IPS-11a (cell line): ENCODE data around the gene ZNF687.

ENCODE experiments used
- H3K4me3 ChIP-seq: one replicate; pipeline ENCODE4 v1.5.1; 2013; ENCODE audit warnings: low read depth, low read length, control low read depth

Gene ZNF687

DNA sequence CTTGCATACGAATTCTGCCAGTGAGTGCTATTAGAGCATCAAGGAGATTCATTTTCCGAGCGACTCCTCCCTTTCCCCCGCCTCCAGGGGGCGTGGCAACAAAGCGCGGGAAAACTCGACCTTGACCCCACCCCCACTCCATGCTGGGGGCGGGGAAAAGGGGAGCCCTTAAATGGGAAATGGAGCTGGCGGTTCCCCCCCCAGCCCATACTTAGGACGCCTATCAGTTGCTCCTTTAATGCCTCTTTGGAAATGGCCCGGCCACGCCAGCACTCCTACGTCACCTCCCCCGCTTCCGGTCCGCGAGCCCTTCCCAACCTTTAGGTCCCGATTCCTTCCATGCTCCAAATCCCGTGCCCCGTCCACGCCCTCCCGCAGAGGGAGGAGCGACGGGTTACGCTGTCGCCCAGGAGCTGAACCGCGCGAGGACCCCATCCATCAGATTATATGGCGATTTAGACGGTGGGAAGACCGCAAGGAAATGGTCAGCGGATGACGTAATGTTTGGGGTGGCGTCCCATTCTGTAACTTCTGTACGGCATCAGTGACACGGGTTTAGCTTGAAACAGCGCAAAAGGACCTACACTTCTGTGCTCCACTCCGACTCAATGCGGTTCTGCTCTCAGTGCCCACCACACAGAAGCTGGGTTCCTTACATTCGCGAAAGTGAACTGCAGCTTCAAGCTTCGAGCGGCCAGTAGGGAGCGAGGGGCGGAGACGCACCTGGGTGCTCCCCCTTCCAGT lies 702 bp upstream of the ZNF687 start:
- H3K4me3 ChIP-seq, result peak overlapping the region; percentile 98

DNA sequence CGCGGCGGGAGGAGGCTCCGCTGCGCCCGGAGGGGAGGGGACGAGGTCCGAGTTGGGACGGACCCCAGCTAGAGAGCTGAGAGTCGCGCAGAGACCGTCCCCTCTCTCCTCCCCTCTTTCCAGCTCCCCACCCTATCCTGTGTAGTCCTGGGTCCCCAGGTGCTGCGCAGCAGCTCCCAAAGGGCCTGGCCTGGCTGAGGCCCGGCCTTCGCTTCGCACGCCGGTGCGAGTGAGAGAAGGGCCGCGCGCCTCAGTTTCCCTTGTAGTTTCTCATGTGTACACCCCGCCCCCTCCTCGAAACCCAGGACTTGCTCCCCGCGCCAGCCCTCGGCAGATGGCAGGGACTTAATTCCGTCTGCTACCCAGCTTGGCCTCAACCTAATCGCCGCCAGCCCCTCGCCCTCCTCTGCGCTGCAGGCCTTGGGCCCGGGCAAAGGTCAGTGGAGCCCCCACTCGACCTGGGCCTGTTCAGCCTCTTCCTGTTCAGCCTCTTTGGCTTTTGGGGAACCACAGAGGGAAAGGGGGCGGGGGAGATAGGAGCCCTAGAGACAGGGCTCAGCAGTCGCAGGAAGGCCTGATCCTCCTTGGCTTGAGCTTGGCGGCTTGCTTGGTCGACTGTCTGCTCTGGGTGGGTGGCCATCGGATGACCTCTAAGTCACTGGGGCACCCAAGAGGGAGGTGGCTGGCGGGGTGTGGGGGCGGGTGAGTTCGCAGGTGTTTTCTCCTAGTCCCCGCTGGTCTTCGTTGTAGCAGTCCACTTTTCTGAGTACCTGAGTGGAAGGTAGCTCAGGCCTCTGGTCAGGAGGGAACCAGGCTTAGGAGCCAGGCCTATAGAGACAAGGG lies 1.0 kb downstream of the ZNF687 start:
- H3K4me3 ChIP-seq, result peak overlapping the region; percentile 71

DNA sequence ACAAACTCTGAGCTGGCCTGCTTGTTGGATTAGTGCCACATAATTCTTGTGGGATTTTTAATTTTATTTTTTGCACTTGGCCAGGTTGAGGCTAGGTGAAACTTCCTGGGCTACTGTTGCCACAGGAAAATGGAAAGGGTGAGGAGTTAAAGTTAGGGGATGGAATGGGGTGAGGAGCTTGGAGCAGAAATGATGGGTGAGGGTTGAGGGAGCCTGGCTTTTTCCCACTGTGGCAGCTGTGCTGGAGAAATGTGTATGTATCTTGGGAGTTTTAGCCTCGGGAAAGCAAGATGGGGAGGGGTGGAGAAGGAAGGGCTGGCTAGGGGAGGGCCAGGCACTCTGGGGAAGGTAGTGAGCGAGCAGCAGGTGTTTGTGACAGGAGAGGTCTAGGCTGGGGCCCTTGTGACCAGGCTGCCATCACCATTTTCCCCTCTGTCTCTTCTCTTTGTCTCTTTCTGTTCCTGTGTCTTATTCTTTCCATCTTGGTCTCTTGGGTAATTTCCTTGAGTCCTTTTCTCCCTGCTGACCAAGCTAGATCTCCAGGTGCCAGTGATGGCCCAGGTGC lies 2.0 kb downstream of the ZNF687 start:
- no peak overlapping the region for H3K4me3 ChIP-seq

DNA sequence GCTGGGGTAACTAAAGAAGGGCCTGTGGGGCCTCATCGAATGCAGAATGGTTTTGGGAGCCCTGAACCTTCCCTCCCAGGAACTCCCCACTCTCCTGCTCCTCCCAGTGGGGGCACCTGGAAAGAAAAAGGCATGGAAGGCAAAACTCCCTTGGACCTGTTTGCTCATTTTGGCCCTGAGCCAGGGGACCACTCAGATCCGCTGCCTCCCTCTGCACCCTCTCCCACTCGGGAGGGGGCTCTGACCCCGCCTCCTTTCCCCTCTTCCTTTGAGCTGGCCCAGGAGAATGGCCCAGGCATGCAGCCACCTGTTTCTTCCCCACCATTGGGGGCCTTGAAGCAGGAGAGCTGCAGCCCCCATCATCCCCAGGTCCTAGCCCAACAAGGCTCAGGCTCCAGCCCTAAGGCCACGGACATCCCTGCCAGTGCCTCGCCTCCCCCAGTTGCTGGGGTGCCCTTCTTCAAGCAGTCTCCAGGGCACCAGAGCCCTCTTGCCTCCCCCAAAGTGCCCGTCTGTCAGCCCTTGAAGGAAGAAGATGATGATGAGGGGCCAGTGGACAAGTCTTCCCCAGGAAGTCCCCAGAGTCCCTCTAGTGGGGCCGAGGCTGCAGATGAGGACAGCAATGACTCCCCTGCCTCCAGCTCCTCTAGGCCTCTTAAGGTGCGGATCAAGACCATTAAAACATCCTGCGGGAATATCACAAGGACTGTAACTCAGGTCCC lies 4.7 kb downstream of the ZNF687 start:
- no peak overlapping the region for H3K4me3 ChIP-seq

DNA sequence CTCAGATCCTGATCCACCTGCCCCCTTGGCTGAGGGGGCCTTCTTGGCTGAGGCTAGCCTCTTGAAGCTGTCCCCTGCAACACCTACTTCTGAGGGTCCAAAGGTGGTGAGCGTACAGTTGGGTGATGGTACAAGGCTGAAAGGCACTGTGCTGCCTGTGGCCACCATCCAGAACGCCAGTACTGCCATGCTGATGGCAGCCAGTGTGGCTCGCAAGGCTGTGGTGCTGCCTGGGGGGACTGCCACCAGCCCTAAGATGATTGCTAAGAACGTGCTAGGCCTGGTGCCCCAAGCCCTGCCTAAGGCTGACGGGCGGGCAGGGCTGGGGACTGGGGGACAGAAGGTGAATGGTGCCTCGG lies 5.2 kb downstream of the ZNF687 start:
- no peak overlapping the region for H3K4me3 ChIP-seq

DNA sequence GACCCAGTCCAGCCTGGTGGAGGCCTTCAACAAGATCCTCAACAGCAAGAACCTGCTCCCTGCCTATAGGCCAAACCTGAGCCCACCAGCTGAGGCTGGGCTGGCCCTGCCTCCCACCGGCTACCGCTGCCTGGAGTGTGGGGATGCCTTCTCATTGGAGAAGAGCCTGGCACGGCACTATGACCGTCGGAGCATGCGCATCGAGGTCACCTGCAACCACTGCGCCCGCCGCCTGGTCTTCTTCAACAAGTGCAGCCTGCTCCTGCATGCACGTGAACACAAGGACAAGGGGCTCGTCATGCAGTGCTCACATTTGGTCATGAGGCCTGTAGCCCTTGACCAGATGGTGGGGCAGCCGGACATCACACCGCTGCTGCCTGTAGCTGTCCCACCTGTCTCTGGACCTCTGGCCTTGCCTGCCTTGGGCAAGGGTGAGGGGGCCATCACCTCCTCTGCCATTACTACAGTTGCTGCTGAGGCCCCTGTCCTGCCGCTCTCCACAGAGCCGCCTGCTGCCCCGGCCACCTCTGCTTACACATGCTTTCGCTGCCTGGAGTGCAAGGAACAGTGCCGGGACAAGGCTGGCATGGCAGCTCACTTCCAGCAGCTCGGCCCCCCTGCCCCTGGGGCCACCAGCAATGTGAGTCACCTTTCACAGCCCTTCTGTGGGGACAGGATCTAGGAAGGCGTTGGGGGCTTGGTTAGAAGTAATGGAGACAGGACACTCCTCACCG lies 5.8 kb downstream of the ZNF687 start:
- no peak overlapping the region for H3K4me3 ChIP-seq

DNA sequence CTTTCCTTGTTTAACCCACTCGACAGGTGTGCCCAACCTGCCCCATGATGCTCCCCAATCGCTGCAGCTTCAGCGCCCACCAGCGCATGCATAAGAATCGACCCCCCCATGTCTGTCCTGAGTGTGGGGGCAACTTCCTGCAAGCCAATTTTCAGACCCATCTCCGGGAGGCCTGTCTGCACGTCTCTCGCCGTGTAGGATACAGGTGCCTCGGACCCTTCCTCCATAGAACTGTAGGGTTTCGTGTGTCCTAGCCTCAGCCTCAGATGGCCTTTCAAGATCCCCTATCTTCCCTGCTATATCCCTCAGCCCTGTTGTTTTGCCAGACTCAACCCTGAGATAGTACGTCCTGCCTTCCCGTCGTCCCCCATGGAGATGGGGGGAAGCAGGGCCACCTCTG lies 6.4 kb downstream of the ZNF687 start:
- H3K4me3 ChIP-seq, result no peak overlapping the region

DNA sequence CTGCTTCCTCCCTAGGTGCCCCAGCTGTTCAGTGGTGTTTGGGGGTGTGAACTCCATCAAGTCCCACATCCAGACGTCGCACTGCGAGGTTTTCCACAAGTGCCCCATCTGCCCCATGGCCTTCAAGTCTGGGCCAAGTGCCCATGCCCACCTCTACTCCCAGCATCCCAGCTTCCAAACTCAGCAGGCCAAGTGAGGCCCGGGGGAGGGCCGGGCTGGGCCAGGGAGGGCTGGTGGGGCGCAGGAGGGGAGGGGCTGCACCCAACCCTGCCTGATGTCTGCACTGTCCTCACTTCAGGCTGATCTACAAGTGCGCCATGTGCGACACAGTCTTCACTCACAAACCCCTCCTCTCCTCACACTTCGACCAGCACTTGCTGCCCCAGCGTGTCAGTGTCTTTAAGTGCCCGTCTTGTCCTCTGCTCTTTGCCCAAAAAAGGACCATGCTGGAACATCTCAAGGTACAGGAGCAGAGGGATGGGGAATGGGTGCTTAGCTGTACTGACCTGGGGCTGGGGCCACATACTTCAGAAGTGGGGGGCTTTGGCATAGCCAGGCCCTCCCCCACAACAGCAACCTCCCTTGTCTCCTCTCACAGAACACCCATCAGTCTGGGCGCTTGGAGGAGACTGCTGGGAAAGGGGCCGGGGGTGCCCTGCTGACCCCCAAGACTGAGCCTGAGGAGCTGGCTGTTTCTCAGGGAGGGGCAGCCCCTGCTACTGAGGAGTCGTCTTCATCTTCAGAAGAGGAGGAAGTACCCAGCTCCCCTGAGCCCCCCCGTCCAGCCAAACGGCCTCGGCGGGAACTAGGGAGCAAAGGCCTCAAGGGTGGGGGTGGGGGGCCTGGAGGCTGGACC lies 7.2 kb downstream of the ZNF687 start:
- H3K4me3 ChIP-seq, result no peak overlapping the region

DNA sequence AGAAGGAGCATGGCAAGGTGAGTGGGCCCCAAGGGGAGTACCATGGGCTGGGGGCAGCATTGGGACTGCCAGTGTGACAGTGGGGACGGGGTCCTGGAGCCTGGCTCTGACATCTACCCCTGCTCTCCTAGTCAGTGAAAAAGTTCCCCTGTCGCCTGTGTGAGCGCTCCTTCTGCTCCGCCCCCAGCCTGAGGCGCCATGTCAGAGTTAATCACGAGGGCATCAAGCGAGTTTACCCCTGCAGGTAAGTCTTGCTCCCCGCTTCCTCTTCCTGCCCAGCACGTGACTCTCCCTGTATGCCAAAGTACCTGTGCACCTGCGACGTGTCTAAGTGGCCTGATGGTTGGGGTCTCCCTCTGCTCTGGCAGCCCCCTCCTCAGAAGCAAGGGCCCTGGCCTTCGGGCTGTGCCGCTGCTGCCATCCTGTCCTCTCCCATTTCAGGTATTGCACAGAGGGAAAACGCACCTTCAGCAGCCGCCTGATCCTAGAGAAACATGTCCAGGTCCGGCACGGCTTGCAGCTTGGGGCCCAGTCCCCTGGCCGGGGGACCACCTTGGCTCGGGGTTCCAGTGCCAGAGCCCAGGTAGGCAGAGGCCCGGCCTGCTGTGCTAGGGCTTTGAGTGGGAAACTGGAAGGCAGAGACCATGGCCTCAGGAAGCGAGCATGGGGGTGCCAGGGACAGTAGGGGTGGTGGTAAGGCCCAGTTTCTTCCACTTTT lies 8.1 kb downstream of the ZNF687 start:
- H3K4me3 ChIP-seq, result no peak overlapping the region

DNA sequence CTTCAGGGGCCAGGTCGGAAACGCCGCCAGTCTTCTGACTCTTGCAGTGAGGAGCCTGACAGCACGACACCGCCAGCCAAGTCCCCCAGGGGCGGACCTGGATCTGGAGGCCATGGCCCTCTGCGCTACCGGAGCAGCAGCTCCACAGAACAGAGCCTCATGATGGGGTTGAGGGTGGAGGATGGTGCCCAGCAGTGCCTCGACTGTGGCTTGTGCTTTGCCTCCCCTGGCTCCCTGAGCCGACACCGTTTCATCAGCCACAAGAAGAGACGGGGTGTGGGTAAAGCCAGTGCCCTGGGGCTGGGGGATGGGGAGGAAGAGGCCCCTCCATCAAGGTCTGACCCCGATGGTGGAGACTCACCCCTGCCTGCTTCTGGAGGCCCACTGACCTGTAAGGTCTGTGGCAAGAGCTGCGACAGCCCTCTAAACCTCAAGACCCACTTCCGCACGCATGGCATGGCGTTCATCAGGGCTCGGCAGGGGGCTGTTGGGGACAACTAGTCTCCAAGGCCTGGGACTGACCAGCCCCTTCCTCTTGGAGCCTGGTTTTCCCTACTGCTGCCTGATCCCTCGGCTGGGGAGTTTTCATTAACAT lies 8.7 kb downstream of the ZNF687 start:
- H3K4me3 ChIP-seq, result no peak overlapping the region

DNA sequence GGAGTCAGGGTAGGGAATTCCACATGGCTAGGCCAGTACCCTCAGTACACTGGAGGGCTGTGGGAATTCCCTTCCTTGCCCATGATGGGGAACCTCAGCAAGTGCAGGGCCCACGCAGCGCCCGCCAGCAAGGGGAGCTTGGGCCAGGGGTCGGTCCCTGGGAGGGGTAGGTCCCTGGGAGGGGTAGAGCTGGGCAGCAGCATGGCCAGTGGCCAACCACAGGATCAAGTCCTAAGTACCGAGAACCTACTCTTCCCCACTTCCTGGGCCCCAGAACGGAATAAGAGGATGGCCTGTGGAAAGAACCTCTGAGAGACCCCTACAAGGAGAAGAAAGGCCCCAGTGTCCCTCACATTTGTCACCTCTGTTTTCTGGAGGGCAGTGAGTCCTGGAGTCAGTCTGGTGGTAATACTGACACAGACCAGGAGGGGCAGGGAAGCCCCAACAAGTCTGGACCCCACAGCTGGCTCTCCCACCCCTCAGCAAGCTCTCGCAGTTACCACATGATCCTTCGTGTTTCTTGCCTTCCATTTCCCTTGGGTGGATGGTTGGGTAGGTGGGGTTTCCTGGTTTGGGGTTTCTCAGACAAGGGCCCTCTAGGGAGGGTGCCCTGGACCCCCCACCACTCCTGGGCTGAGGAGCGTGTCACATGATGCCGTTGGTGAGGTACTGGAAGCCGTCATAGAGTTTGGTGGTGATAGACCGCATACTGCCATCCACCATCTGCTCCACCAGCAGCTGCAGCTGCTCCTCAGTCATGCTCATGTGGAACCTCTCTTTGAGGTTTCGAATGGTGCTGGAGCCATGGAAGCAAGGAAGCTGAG lies 10.3 kb downstream of the ZNF687 start:
- H3K4me3 ChIP-seq, result no peak overlapping the region

DNA sequence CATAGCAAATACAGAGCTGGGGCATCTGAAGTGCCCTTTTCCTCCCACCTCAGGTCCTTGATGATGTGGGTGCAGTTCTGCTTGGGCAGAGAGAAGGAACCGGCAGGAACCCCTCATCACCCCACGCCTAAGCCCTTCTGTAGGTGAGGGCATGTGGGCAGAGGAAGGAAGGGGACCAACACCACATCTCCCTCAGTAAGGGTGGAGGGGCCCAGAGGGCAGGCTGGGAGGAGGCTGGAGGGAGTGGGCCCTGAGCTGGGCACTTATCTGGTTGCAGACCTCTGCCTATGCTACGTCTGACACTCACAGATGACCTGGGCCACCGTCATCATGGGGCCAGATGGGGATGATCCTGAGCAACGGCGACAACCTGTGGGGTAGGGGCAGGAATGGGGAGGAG lies 11.0 kb downstream of the ZNF687 start:
- H3K4me3 ChIP-seq, result no peak overlapping the region

DNA sequence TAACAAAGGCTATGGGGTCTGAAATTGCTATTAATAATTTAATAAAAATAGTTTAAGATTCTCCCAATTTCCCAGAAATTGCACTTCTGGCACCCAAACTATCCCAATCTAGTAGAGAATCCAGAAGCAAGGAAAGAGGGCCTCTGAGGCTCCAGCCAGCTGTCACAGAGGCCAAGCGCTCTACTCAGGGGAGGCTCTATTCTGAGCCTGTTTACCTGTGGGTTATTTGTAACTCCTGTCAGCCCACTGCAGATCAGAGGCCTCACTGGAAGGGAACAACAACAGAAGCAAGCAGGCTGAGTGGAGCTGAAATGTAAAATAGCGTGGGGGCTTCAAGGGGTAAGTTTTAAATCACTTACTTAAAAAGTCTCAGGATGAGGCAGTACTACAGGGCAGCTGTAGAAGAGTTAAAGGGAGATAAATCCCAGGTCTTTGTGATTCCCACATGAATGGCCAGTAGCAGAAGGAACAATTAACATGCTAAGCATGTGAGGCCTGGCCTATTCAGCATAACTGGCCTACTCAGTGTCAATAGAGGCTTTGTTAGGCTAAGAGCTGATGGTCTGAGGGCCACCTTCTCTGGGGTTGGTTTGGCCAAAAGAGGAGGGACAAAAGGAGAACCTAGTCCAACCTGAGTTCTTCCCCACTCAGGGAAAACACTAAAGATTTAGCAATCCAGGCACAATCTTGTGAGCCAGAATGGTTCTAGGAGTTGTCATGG lies 12.8 kb downstream of the ZNF687 start:
- H3K4me3 ChIP-seq, result no peak overlapping the region

DNA sequence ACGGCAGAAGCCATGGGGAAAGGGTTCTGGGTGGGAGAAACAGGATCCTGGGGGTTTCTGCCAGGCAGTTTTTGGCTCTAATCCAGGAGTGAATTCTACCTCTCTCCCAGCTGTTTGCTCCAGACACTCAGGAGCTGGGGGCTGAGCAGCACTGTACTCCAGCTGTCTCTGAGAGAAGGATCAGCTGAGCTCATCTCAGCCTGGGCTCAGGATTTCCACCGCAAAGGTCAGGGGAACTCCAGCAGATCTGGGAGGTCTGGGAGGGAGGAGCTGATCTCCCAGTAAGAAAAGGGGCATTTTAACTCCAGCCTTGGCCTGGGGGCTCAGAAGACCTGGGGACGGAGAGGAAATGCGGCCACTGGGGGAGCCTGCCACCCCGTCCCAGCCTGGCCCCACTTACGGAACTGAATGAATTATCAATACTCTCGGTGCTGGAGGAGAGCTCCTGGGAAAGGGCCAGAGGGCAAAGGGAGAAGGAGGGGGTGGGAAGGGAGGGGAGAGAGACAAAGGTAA lies 27.8 kb downstream of the ZNF687 start:
- no peak overlapping the region for H3K4me3 ChIP-seq

DNA sequence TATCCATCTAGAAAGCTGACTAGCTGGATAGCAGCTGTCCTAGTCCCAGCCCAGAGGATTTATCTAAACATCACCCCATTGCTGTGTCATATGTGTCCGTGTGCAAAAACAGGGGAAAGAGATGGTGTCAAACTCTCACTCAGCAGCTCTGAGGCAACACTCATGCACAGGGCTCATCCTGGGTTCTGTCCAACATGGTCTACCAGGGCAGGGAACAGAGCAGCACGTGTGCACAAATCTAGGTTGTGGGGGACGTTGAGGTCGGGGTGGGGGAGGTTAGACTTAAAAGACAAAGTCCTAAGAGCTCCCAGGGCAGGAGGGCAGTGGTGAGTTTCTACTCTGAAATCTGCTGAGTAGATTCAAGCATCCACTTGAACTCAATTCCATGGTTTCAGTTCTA lies 28.9 kb downstream of the ZNF687 start:
- H3K4me3 ChIP-seq, result no peak overlapping the region

DNA sequence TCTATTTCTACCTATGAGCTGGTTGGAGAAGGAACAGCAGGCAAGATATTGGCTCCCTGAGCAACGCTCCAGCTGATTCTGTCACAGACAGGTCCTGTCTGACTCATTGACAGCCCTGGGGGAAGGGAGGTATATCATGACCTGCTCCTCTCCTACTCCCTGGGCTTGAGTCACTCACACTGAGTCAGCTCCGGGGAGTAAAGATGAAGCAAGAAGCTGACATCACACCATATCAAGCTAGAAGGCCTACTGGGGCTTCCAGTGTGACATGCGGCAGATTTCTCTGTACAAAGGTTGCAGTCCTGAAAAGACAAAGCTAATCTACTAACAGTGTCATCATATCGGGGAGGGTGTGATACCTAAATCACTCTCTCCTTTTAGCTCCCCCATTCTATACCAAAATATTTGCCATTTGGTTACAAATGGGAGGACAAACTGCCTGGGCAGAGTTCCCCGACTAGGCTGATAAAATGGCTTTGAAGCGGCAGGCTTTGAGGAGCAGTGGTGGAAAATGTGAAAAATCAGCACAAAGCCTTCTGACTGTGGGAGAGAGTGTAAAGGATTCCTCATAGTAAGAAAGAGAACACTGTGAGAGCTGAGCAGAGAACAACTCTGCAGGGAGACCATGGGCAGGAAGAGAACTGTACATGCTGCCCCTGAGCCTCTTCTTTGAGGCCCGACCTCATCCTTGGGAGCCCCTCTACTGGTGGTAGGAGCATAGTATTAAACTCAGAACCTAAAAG lies 29.7 kb downstream of the ZNF687 start:
- H3K4me3 ChIP-seq, result no peak overlapping the region
